ENCODE data around the gene AGPAT3. TPM values are rescaled to one million over a fixed set of nuclear protein-coding genes. Genes with fewer than 3 reads are reported as not detected.

AGPAT3 gene
- total and polyA plus RNA-seq, 7 experiments from 2014 or later = 11.4 to 121 (median 62.5) TPM

DNA sequence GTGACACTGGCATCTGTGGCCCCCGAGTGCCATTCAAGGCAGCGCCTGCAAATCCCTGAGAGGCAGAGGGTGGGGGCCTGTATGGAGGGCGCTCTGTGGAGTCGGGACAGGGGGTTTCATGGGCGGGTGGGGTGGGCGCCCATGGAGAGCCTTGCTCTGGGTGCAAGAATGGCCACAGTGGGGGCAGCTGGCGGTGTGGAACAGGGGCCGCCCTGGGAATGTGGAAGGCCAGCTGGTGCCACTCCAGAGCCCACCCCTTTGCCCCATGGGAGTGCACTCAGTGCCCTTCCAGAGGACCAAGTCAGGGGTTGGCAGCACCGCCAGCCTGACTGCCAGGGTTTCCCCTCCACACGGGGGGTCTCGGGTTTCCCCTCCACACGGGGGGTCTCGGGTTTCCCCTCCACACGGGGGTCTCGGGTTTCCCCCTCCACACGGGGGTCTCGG, 92.1 kb downstream of the AGPAT3 start:
- Histone ChIP-seq H3K36me3 (ENCODE audit: control insufficient read depth in 2 of 3, insufficient read depth in 3 of 3, low read length in 3 of 3) (peaks cover 0 to 24% (median 6%) of the 10 kb centered on the region in 3 experiments), H3K9me3 (ENCODE audit: control insufficient read depth in 2 of 3, low read length in 3 of 3) (no peaks in the 10 kb centered on the region), H3K27me3 (ENCODE audit: control insufficient read depth in 2 of 2, insufficient read depth in 2 of 2, low read length in 2 of 2) (no peaks in the 10 kb centered on the region), H3K27ac (ENCODE audit: low read depth, low read length) (no peak overlapping the region), H3K4me1 (ENCODE audit: control insufficient read depth in 2 of 2, insufficient read depth in 2 of 2, low read length in 2 of 2) (peaks cover 0 to 6% of the 10 kb centered on the region in 2 donors), H3K4me3 (ENCODE audit: low read length) (no peak overlapping the region)
- Mint-ChIP-seq H3K9me3 (no peaks in the 10 kb centered on the region), H3K27ac (peak overlapping the region in 1 of 9 donors; percentile 44), H3K27me3 (no peaks in the 10 kb centered on the region), H3K4me3 (no peak overlapping the region), H3K4me1 (peaks cover 8 to 31% (median 21%) of the 10 kb centered on the region in 7 donors), H3K36me3 (peaks cover 0 to 20% (median 12%) of the 10 kb centered on the region in 5 donors)
- DNase-seq = no peak
- no peak for ATAC-seq
- intact Hi-C loops (cut with micrococcal nuclease) = no loop called here
- POLR2A ChIA-PET = no interaction called here
- CTCF ChIA-PET = no interaction called here

DNA sequence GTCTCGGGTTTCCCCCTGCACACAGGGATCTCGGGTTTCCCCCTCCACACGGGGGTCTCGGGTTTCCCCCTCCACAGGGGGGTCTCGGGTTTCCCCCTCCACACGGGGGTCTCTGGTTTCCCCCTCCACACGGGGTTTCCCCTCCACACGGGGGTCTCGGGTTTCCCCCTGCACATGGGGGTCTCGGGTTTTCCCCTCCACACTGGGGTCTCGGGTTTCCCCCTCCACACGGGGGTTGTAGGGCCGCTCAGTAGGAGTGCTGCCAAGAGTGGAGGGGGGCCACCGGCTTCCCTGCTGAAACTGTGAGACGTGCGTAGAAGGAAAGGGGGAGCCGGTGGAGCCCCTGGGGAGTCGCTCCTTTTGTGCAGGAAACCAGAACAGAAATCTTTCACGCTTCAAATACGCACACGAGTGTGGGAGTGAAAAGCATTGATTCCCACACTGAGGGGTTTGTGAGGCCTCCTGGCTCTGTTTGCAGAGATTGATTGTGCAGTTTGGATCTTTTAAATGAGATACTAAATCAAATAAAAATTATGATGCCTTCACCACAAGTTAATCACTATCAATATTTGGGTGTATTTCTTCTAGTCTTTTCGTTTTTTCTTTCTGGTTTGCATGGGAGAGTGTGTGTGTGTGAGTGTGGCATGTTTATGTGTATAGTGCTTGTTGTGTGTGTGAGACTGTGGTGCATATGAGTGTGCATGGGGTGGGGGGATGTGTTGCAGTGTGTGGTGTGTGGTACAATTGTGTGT, 92.8 kb downstream of the AGPAT3 start:
- peaks cover 0 to 6% of the 10 kb centered on the region in 2 donors for H3K4me1 ChIP-seq (ENCODE audit: control insufficient read depth in 2 of 2, insufficient read depth in 2 of 2, low read length in 2 of 2)
- POLR2A ChIA-PET = no interaction called here
- H3K4me3 Mint-ChIP-seq = no peak overlapping the region
- DNase-seq (no peak), ATAC-seq (no peak)
- H3K27ac Mint-ChIP-seq = no peak overlapping the region
- no peaks in the 10 kb centered on the region for H3K9me3 ChIP-seq (ENCODE audit: control insufficient read depth in 2 of 3, low read length in 3 of 3)
- intact Hi-C loops (cut with micrococcal nuclease) = no loop called here
- no peak overlapping the region for H3K27ac ChIP-seq (ENCODE audit: low read depth, low read length)
- no peaks in the 10 kb centered on the region for H3K27me3 ChIP-seq (ENCODE audit: control insufficient read depth in 2 of 2, insufficient read depth in 2 of 2, low read length in 2 of 2)
- peaks cover 0 to 21% (median 13%) of the 10 kb centered on the region in 5 donors for H3K36me3 Mint-ChIP-seq
- peaks cover 0 to 24% (median 6%) of the 10 kb centered on the region in 3 experiments for H3K36me3 ChIP-seq (ENCODE audit: control insufficient read depth in 2 of 3, insufficient read depth in 3 of 3, low read length in 3 of 3)
- no peak overlapping the region for H3K4me3 ChIP-seq (ENCODE audit: low read length)
- CTCF ChIA-PET = no interaction called here
- no peaks in the 10 kb centered on the region for H3K27me3 Mint-ChIP-seq
- no peaks in the 10 kb centered on the region for H3K9me3 Mint-ChIP-seq
- peaks cover 9 to 31% (median 21%) of the 10 kb centered on the region in 7 donors for H3K4me1 Mint-ChIP-seq

DNA sequence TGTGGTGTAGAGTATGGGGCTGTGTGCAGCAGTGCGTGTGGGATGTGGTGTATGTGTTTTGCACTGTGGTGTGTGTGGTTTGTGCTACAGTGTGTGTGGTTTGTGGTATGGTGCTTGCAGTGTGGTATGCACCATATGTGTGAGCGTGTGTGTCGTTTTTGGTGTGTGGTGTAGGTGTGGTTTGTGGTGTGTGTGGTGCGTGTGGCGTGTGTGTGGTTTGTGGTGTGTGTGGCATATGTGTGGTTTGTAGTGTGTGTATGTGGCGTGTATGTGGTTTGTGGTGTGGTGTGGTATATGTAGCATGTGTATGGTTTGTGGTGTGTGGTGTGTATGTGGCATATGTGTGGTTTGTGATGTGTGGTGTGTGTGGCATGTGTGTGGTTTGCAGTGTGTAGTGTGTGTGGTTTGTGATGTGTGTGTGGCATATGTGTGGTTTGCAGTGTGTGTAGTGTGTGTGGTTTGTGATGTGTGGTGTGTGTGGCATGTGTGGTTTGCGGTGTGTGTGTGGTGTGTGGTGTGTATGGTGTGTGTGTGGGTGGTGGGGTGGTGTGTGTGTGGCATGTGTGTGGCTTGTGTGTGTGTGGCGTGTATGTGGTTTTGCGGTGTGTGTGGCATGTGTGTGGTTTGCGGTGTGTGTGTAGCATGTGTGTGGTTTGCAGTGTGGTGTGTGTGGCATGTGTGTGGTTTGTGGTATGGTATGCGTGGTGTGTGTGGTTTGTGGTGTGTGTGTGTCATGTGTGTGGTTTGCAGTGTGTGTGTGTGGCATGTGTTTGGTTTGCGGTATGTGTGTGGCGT, 93.5 kb downstream of the AGPAT3 start:
- ChIA-PET POLR2A (no interaction called here), CTCF (no interaction called here)
- Histone ChIP-seq H3K9me3 (ENCODE audit: control insufficient read depth in 2 of 3, low read length in 3 of 3) (no peaks in the 10 kb centered on the region), H3K27ac (ENCODE audit: low read depth, low read length) (no peak overlapping the region), H3K36me3 (ENCODE audit: control insufficient read depth in 2 of 3, insufficient read depth in 3 of 3, low read length in 3 of 3) (peaks cover 0 to 24% (median 6%) of the 10 kb centered on the region in 3 experiments), H3K4me1 (ENCODE audit: control insufficient read depth in 2 of 2, insufficient read depth in 2 of 2, low read length in 2 of 2) (peaks cover 0 to 6% of the 10 kb centered on the region in 2 donors), H3K27me3 (ENCODE audit: control insufficient read depth in 2 of 2, insufficient read depth in 2 of 2, low read length in 2 of 2) (no peaks in the 10 kb centered on the region), H3K4me3 (ENCODE audit: low read length) (no peak overlapping the region)
- ATAC-seq (peak; percentile 23), DNase-seq (no peak)
- Mint-ChIP-seq H3K27ac (no peak overlapping the region), H3K9me3 (no peaks in the 10 kb centered on the region), H3K27me3 (no peaks in the 10 kb centered on the region), H3K36me3 (peaks cover 0 to 26% (median 17%) of the 10 kb centered on the region in 5 donors), H3K4me1 (peaks cover 14 to 32% (median 21%) of the 10 kb centered on the region in 7 donors), H3K4me3 (no peak overlapping the region)
- intact Hi-C loops (cut with micrococcal nuclease) = no loop called here

DNA sequence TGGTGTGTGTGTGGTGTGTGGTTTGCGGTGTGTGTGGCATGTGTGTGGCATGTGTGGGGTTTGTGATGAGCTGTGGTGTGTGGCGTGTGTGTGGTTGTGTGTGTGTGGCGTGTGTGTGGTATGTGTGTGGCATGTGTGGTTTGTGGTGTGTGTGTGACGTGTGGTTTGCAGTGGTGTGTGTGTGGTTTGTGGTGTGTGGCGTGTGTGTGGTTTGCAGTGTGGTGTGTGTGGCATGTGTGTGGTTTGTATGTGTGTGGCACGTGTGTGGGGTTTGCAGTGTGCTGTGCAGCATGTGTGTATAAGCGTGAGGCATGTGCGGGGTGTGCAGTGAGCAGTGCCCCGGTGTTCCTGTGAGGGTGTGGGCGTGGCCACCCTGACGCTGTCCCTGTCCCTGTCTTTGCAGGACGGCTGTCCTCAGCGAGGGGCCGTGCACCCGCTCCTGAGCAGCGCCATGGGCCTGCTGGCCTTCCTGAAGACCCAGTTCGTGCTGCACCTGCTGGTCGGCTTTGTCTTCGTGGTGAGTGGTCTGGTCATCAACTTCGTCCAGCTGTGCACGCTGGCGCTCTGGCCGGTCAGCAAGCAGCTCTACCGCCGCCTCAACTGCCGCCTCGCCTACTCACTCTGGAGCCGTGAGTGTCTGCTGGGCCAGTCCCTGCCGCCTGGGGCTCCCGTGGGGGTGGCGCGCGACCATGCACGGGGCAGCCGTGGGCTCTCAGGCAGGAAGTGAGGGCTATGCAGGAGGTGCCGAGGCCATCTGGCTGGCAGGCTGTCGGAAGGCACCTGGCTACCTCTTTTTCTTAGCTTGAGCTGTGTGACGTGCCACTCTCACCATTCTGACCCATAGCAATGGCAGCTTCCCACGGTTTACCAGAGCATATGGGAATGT, 94.5 kb downstream of the AGPAT3 start:
- H3K4me1 ChIP-seq (ENCODE audit: control insufficient read depth in 2 of 2, insufficient read depth in 2 of 2, low read length in 2 of 2) = peaks cover 0 to 6% of the 10 kb centered on the region in 2 donors
- Mint-ChIP-seq H3K27ac (peak overlapping the region in 3 of 9 donors; percentile 29 to 83 (median 80)), H3K36me3 (peaks cover 0 to 27% (median 18%) of the 10 kb centered on the region in 5 donors), H3K4me1 (peaks cover 9 to 32% (median 21%) of the 10 kb centered on the region in 7 donors), H3K9me3 (no peaks in the 10 kb centered on the region), H3K4me3 (no peak overlapping the region), H3K27me3 (no peaks in the 10 kb centered on the region)
- ChIA-PET CTCF (interaction anchor here (1.4 kb wide), 1 partner anchor 21 kb away, joined by 4 read pairs; no protein-coding TSS in a partner anchor), POLR2A (interaction anchor here (0.6 kb wide), 1 partner anchor 89 kb away, joined by 5 read pairs; no protein-coding TSS in a partner anchor)
- no peak overlapping the region for H3K4me3 ChIP-seq (ENCODE audit: low read length)
- no peaks in the 10 kb centered on the region for H3K27me3 ChIP-seq (ENCODE audit: control insufficient read depth in 2 of 2, insufficient read depth in 2 of 2, low read length in 2 of 2)
- H3K9me3 ChIP-seq (ENCODE audit: control insufficient read depth in 2 of 3, low read length in 3 of 3) = no peaks in the 10 kb centered on the region
- DNase-seq (no peak), ATAC-seq (no peak)
- no peak overlapping the region for H3K27ac ChIP-seq (ENCODE audit: low read depth, low read length)
- H3K36me3 ChIP-seq (ENCODE audit: control insufficient read depth in 2 of 3, insufficient read depth in 3 of 3, low read length in 3 of 3) = peaks cover 0 to 21% (median 6%) of the 10 kb centered on the region in 3 experiments
- intact Hi-C loops (cut with micrococcal nuclease) = no loop called here

DNA sequence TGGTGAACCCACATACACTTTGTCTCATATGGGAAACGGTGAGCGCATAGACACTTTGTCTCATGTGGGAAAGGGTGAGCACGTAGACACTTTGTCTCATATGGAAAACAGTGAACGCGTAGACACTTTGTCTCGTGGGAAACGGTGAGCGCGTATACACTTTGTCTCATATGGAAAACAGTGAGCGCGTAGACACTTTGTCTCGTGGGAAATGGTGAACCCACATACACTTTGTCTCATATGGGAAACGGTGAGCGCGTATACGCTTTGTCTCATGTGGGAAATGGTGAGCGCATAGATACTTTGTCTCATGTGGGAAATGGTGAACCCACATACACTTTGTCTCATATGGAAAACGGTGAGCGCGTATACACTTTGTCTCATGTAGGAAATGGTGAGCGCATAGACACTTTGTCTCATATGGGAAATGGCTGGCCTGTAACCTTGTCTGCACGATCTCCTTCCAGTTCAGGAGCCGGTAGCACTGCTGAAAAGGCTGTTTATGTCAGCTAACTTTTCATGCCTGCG, 96.4 kb downstream of the AGPAT3 start:
- ChIA-PET POLR2A (no interaction called here), CTCF (interaction anchor here (1.4 kb wide), 1 partner anchor 23 kb away, joined by 4 read pairs; no protein-coding TSS in a partner anchor)
- Histone ChIP-seq H3K27ac (ENCODE audit: low read depth, low read length) (no peak overlapping the region), H3K4me1 (ENCODE audit: control insufficient read depth in 2 of 2, insufficient read depth in 2 of 2, low read length in 2 of 2) (peaks cover 0 to 6% of the 10 kb centered on the region in 2 donors), H3K36me3 (ENCODE audit: control insufficient read depth in 2 of 3, insufficient read depth in 3 of 3, low read length in 3 of 3) (peaks cover 0 to 23% (median 6%) of the 10 kb centered on the region in 3 experiments), H3K4me3 (ENCODE audit: low read length) (no peak overlapping the region), H3K27me3 (ENCODE audit: control insufficient read depth in 2 of 2, insufficient read depth in 2 of 2, low read length in 2 of 2) (no peaks in the 10 kb centered on the region), H3K9me3 (ENCODE audit: control insufficient read depth in 2 of 3, low read length in 3 of 3) (no peaks in the 10 kb centered on the region)
- peak; percentile 47 for ATAC-seq
- Mint-ChIP-seq H3K4me3 (peak overlapping the region in 2 of 10 donors; percentile 2 to 18), H3K9me3 (no peaks in the 10 kb centered on the region), H3K27me3 (no peaks in the 10 kb centered on the region), H3K27ac (peak overlapping the region in 8 of 9 donors; percentile 52 to 89 (median 73)), H3K4me1 (peaks cover 9 to 28% (median 19%) of the 10 kb centered on the region in 7 donors), H3K36me3 (peaks cover 0 to 29% (median 21%) of the 10 kb centered on the region in 5 donors)
- peak in 5 of 9 donors; percentile 12 to 36 (median 25) for DNase-seq
- intact Hi-C loops (cut with micrococcal nuclease) = no loop called here
